ENCODE data around the gene WFIKKN2.

The WFIKKN2 gene

GRCh38 chr17:50881182-50881581 lies 45.8 kb downstream of the WFIKKN2 start:
- no peak for DNase-seq

DNA sequence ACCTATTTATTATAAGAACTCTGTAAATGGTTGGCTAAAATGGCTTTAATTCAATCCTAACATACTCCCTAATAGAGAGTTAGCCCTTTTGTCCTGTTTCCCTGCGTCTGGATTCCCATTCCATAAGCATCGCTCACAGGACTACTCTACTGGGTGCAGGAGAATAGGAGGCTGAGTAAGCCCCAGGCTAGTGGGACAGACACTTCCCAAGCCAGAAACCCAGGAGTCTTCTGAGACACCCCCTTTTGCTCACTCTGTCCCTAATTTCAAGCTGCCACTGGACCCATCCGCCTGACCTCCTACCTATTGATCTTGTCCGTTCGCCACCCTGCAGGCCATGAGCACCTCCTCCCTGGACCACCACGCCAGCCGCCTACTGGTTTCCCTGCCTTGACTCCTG lies 47.5 kb downstream of the WFIKKN2 start:
- no peak for DNase-seq

DNA sequence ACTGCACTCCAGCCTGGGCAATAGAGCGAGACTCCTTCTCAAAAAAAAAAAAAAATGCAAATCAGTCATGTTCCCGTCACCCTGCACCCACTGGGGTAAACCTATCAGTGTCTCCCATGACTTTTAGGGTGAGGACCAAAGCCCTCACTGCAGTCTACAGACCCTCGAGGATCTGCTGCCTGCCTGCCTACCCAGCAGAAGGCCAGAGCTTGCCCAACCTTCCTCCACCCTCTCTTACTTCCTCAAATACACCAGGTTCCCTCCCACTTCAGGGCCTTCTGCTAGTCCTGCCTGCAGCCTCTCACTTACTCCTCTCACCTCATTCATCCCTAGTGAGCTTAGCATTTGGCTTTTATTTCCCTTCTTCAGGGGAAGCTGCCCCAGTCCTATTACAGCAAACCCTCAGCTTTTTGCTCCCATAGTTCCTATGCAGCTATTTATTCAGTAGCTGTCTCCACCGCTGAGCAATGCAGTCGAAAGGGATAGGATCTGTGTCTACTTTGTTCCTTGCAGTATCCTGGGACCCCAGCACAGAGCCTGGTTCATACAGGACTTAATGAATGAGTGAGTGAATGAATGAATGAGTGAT lies 48.6 kb downstream of the WFIKKN2 start:
- no peak for DNase-seq

DNA sequence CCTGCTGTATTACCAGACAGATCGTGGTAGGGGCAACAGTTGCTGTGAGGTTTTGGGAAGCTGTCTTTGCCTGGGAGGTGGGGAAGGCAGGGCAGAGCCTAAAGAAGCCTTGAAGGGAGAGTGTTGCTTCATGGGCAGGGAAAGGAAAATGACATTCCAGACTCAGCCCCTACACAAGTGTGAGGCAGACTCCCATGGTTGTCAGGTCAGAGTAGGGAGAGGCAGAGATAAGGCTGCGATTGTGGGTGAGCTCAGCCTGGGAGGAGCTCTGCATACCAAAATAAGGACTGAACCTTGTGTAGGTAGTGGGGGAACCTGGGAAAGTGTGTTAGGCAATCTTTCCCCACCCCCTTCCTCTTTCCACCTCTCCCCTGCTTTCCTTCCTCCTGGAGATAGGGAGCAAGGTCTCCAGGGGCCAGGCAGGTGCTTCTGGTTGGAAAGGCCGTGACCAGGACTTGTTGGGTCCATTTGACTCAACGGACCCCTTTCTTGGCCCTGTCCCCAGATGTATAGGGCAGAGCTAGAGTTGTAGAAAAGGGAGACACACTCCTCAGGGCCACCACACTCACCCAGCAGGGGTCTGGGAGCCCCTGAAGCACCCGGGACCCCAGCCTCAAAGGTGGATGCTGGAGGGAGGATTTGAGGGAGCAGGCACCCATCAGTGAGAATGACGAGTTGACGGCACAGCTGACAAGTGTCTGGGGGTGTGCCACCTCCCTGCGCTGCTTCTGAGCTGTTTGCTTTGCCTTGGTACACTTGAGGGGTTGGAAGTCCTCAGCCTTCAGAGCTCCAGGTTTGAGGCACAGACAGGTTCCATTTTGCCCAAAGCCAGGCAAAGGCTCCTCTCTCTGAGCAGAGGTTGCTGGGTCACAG lies 49.3 kb downstream of the WFIKKN2 start:
- no peak for DNase-seq

DNA sequence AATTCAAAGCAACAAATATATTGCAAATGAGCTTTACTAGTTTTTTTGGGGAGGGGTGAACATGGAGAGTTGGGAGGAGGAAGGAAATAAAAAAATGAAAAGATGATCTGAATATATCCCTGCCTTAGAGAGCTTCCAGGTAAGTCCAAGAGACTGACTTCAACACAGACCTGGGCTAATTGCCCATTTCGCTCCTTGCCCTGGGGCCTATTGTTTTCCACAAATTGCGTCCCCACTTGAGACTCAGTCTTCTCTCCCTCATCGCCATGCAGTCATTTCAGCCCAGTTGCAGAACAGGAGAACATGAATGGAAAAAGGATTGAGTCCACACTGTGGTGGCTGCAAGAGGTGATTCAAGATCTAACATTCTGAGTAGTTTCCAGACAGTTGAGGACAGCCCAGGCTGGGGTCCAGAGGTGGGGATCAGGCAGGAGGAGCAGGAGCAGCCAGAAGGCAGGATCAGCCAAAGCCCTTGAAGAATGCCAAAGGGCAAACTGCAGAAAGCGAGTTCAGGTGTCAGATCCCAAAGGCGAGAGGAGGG lies 52.4 kb downstream of the WFIKKN2 start:
- DNase-seq: no peak

GRCh38 chr17:50889528-50890118 lies 54.2 kb downstream of the WFIKKN2 start:
- DNase-seq: no peak

- no peak for DNase-seq
Measured at GRCh38 chr17:50890675-50891516, 55.5 kb downstream of the WFIKKN2 start.

- no peak for DNase-seq
Measured at GRCh38 chr17:50891577-50891989, 56.2 kb downstream of the WFIKKN2 start.

All from activated gamma-delta T cell treated with Interleukin-2 at 50 U/mL for 16 hours (primary cell).